ENCODE data around the gene ABCC4. TPM values are rescaled to one million over a fixed set of nuclear protein-coding genes. Genes with fewer than 3 reads are reported as not detected.
A peak's percentile ranks its signal among the peaks of the same experiment; 100 is the strongest.

Gene ABCC4
- total RNA-seq, 1 donor from 2014 or later: 7.5 TPM

- no peak for TF ChIP-seq CTCF (IDR thresholded peaks at IDR 0.05; ENCODE audit: unreplicated experiment)
- DNase-seq (ENCODE audit: low spot score, unreplicated experiment): no peak
- Mint-ChIP-seq H3K4me1 (ENCODE audit: low read depth) (peaks cover 2% of the 10 kb centered on the region), H3K36me3 (ENCODE audit: insufficient read depth) (no peaks in the 10 kb centered on the region), H3K27ac (no peak overlapping the region), H3K9me3 (ENCODE audit: low read depth) (peaks cover 2% of the 10 kb centered on the region), H3K4me3 (ENCODE audit: low read depth) (no peak overlapping the region), H3K27me3 (no peaks in the 10 kb centered on the region)
These were observed 270.4 kb downstream of the ABCC4 start for GRCh38 chr13:95030821-95031343.

GRCh38 chr13:95027638-95028037 lies 273.6 kb downstream of the ABCC4 start:
- Mint-ChIP-seq H3K36me3 (ENCODE audit: insufficient read depth) (no peaks in the 10 kb centered on the region), H3K9me3 (ENCODE audit: low read depth) (peaks cover 2% of the 10 kb centered on the region), H3K4me1 (ENCODE audit: low read depth) (peaks cover 15% of the 10 kb centered on the region), H3K4me3 (ENCODE audit: low read depth) (no peak overlapping the region), H3K27me3 (no peaks in the 10 kb centered on the region), H3K27ac (no peak overlapping the region)
- no peak for TF ChIP-seq CTCF (IDR thresholded peaks at IDR 0.05; ENCODE audit: unreplicated experiment)
- DNase-seq (ENCODE audit: low spot score, unreplicated experiment): no peak

- H3K27ac Mint-ChIP-seq: no peak overlapping the region
- peaks cover 16% of the 10 kb centered on the region for H3K4me1 Mint-ChIP-seq (ENCODE audit: low read depth)
- H3K9me3 Mint-ChIP-seq (ENCODE audit: low read depth): peaks cover 2% of the 10 kb centered on the region
- no peaks in the 10 kb centered on the region for H3K36me3 Mint-ChIP-seq (ENCODE audit: insufficient read depth)
- H3K27me3 Mint-ChIP-seq: no peaks in the 10 kb centered on the region
- DNase-seq (ENCODE audit: low spot score, unreplicated experiment): no peak
- H3K4me3 Mint-ChIP-seq (ENCODE audit: low read depth): no peak overlapping the region
- TF ChIP-seq CTCF (IDR thresholded peaks at IDR 0.05; ENCODE audit: unreplicated experiment): no peak
These were observed 276.1 kb downstream of the ABCC4 start for GRCh38 chr13:95025116-95025515.

GRCh38 chr13:95023405-95023804 lies 277.8 kb downstream of the ABCC4 start:
- Mint-ChIP-seq H3K27me3 (no peaks in the 10 kb centered on the region), H3K27ac (peak overlapping the region; percentile 29), H3K4me1 (ENCODE audit: low read depth) (peaks cover 16% of the 10 kb centered on the region), H3K4me3 (ENCODE audit: low read depth) (no peak overlapping the region), H3K36me3 (ENCODE audit: insufficient read depth) (peaks cover 2% of the 10 kb centered on the region), H3K9me3 (ENCODE audit: low read depth) (peaks cover 5% of the 10 kb centered on the region)
- DNase-seq (ENCODE audit: low spot score, unreplicated experiment): no peak
- no peak for TF ChIP-seq CTCF (IDR thresholded peaks at IDR 0.05; ENCODE audit: unreplicated experiment)

GRCh38 chr13:95020298-95020987 lies 280.8 kb downstream of the ABCC4 start:
- TF ChIP-seq CTCF (IDR thresholded peaks at IDR 0.05; ENCODE audit: unreplicated experiment): no peak
- Mint-ChIP-seq H3K9me3 (ENCODE audit: low read depth) (peaks cover 5% of the 10 kb centered on the region), H3K36me3 (ENCODE audit: insufficient read depth) (peaks cover 4% of the 10 kb centered on the region), H3K27me3 (no peaks in the 10 kb centered on the region), H3K4me3 (ENCODE audit: low read depth) (no peak overlapping the region), H3K4me1 (ENCODE audit: low read depth) (peaks cover 14% of the 10 kb centered on the region), H3K27ac (no peak overlapping the region)
- DNase-seq (ENCODE audit: low spot score, unreplicated experiment): no peak
